ENCODE measurements around the gene LBH. TPM values are rescaled to one million over a fixed set of nuclear protein-coding genes. Genes with fewer than 3 reads are reported as not detected.
A peak's percentile ranks its signal among the peaks of the same experiment; 100 is the strongest.

Gene LBH
- total RNA-seq, 2 experiments from 2014 or later = 127 to 130 TPM

GRCh38 chr2:30260941-30261340 is 29.6 kb downstream of the LBH start:
- TF ChIP-seq CTCF (IDR thresholded peaks at IDR 0.05) = no peak
- no peaks in the 10 kb centered on the region for H3K27me3 Mint-ChIP-seq
- H3K27ac Mint-ChIP-seq = peak overlapping the region; percentile 80
- ChIA-PET CTCF (interaction anchor here (1.0 to 17.2 kb wide), 5 partner anchors 13 to 207 kb away, joined by 3 to 216 read pairs (median 4); partner anchors contain the start of gene LBH), POLR2A (interaction anchor here (1.1 to 23.4 kb wide), 5 partner anchors 8 to 100 kb away, joined by 4 to 440 read pairs (median 5); partner anchors contain the start of gene LBH)
- H3K4me3 Mint-ChIP-seq = no peak overlapping the region
- no peak for DNase-seq
- H3K36me3 Mint-ChIP-seq (ENCODE audit: low read depth) = peaks cover 75% of the 10 kb centered on the region
- H3K4me1 Mint-ChIP-seq (ENCODE audit: low read depth) = peaks cover 92% of the 10 kb centered on the region
- no peak for ATAC-seq
- intact Hi-C loops (cut with micrococcal nuclease) = no loop called here
- peaks cover 26% of the 10 kb centered on the region for H3K9me3 Mint-ChIP-seq

GRCh38 chr2:30261695-30262211 is 30.4 kb downstream of the LBH start:
- Mint-ChIP-seq H3K4me1 (ENCODE audit: low read depth) (peaks cover 92% of the 10 kb centered on the region), H3K9me3 (peaks cover 26% of the 10 kb centered on the region), H3K4me3 (no peak overlapping the region), H3K27ac (peak overlapping the region; percentile 75), H3K27me3 (no peaks in the 10 kb centered on the region), H3K36me3 (ENCODE audit: low read depth) (peaks cover 69% of the 10 kb centered on the region)
- DNase-seq = no peak
- TF ChIP-seq CTCF (IDR thresholded peaks at IDR 0.05) = no peak
- ATAC-seq = peak; percentile 59
- ChIA-PET CTCF (interaction anchor here (0.7 to 17.2 kb wide), 8 partner anchors 14 to 450 kb away, joined by 3 to 216 read pairs (median 3); partner anchors contain the start of gene LBH), POLR2A (interaction anchor here (0.8 to 23.4 kb wide), 10 partner anchors 9 to 221 kb away, joined by 3 to 440 read pairs (median 4); partner anchors contain the start of gene LBH)
- intact Hi-C loops (cut with micrococcal nuclease) = no loop called here

- H3K4me1 Mint-ChIP-seq (ENCODE audit: low read depth) = peaks cover 92% of the 10 kb centered on the region
- no peak overlapping the region for H3K4me3 Mint-ChIP-seq
- ChIA-PET CTCF (interaction anchor here (1.5 to 17.2 kb wide), 2 partner anchors 15 to 28 kb away, joined by 5 to 216 read pairs; partner anchors contain the start of gene LBH), POLR2A (interaction anchor here (0.9 to 23.4 kb wide), 6 partner anchors 9 to 159 kb away, joined by 3 to 440 read pairs (median 3); partner anchors contain the start of gene LBH)
- peaks cover 59% of the 10 kb centered on the region for H3K36me3 Mint-ChIP-seq (ENCODE audit: low read depth)
- no peak for TF ChIP-seq CTCF (IDR thresholded peaks at IDR 0.05)
- H3K27me3 Mint-ChIP-seq = no peaks in the 10 kb centered on the region
- intact Hi-C loops (cut with micrococcal nuclease) = no loop called here
- DNase-seq = no peak
- peak overlapping the region; percentile 75 for H3K27ac Mint-ChIP-seq
- no peak for ATAC-seq
- peaks cover 26% of the 10 kb centered on the region for H3K9me3 Mint-ChIP-seq
These were observed 31.5 kb downstream of the LBH start for GRCh38 chr2:30262716-30263309.

GRCh38 chr2:30264274-30264673 is 32.9 kb downstream of the LBH start:
- ATAC-seq = no peak
- ChIA-PET POLR2A (interaction anchor here (1.2 to 23.4 kb wide), 3 partner anchors 9 to 32 kb away, joined by 3 to 440 read pairs (median 42); partner anchors contain the start of gene LBH), CTCF (interaction anchor here (1.0 kb wide), 1 partner anchor 25 kb away, joined by 6 read pairs; no protein-coding TSS in a partner anchor)
- no peak for DNase-seq
- Mint-ChIP-seq H3K27ac (peak overlapping the region; percentile 68), H3K9me3 (peaks cover 26% of the 10 kb centered on the region), H3K4me1 (ENCODE audit: low read depth) (peaks cover 92% of the 10 kb centered on the region), H3K4me3 (no peak overlapping the region), H3K36me3 (ENCODE audit: low read depth) (peaks cover 44% of the 10 kb centered on the region), H3K27me3 (no peaks in the 10 kb centered on the region)
- no peak for TF ChIP-seq CTCF (IDR thresholded peaks at IDR 0.05)
- intact Hi-C loops (cut with micrococcal nuclease) = no loop called here
